NCI-H82 treated with DMSO at 0.1 percent for 48 hours (cell line): ENCODE results near the gene PIP5KL1.

Experiments used
- DNase-seq: peaks from one replicate; lab custom pipeline; 2025; ENCODE audit not compliant: unreplicated experiment; lab: John Stamatoyannopoulos, UW

PIP5KL1 gene

GRCh38 chr9:127934986-127935385, 4.4 kb upstream of the PIP5KL1 start:
- no peak for DNase-seq

DNA sequence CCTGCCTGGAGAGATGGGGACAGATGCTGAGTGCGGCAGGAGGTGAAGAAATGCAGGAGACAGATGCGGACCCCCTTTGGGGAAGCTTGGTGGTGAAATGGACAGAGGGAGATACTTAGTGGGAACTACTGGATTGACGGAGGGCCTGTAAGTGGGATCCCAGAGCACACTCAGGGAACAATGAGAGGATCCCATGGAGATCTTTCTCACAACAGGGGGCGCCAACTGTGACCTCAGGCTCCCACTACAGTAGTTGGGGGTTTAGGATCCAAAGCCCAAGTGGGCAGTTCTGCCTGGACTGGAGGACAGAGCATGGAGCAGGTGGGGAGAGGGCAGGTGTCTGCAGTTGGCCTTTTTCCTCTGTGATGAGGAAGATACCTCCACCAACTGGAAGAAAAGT, 3.7 kb upstream of the PIP5KL1 start:
- DNase-seq = no peak

DNA sequence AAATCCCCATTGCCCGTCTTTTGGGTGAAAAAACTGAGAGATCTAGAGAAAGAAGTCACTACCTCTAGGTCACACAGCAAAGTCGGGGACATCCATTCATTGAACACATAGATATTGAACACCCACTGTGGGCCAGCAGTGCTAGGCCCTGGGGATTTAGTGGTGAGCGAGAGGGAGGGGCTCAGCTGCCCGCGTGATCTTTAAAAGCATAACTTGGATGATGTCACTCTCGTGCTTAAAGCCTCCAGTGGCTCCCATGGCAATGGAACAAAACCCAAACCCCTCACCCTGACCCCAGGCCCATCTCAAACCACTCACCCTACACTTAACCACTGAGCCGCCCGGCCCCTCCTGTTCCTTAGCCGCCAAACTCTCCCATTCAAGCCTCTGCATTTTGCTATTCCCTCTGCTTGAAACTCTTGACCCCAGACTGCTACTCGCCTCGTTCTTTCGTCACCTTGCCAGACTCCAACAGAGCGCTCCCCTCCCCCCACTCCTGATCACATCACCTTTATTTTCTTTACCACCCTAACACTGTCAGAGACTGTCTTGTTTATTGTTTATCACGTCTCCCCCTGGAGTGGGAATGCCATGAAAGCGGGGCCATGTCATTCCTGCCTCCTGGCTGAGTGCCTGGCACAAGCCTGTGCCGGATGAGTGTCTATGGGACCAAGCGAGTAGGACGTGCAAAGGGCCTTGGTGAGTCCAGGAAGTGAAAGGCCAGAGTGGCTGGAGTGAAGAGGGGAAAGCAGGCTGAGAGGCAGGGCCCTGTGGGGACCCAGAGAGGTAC, 710 bp upstream of the PIP5KL1 start:
- DNase-seq = no peak

GRCh38 chr9:127929625-127929979, 975 bp downstream of the PIP5KL1 start:
- no peak for DNase-seq

GRCh38 chr9:127928676-127929624, 1.6 kb downstream of the PIP5KL1 start:
- no peak for DNase-seq

DNA sequence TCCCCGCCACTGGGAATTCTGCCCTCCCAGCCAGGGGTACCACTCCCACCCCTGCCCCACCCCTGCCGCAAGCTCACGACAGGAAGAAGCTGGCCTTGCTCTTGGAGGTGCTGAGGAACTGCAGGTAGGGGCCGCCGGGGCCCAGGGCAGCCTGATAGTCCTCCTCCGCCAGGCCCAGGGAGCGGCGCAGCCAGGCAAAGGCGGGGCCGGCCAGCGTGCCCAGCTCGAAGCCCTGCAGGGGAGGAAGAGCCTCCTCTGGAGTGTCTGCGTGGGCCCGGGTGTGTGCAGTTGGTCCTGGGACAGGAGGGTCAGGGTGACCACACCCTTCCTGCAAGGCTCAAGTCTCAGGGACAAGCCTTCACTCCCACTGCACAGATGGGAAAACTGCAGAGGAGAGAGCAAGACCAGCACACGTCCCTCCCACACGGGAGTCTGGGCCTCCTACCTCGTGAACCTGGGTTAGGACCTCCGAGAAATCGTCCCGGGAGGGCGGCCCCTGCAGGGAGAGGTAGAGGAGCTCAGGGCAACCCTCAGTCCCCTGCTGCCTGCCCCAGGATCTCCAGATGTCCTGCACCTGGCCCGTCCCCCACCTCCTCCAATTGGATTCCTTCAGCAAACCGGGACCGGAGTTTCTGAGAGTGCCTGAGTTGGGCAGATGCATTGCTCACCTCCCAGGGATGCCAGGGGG, 2.4 kb downstream of the PIP5KL1 start:
- DNase-seq = no peak

- DNase-seq = no peak
These were observed 3.2 kb downstream of the PIP5KL1 start for GRCh38 chr9:127927201-127927987.

DNA sequence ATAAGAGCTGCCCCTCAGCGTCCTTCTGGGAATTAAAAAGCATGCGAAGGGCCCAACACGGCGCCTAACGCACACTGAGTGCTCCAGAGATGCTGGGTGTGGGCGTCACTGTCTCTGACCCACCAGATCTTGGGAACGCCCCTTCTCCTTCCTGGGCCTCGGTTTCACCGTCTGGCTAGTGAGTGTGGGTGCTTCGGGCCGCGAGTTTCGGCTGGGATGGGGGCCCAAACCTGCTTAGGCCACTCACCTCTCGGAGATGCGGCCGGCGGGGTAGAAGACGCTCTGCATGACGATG, 3.7 kb downstream of the PIP5KL1 start:
- no peak for DNase-seq

- no peak for DNase-seq
These were observed 4.3 kb downstream of the PIP5KL1 start for GRCh38 chr9:127925959-127926905.

DNA sequence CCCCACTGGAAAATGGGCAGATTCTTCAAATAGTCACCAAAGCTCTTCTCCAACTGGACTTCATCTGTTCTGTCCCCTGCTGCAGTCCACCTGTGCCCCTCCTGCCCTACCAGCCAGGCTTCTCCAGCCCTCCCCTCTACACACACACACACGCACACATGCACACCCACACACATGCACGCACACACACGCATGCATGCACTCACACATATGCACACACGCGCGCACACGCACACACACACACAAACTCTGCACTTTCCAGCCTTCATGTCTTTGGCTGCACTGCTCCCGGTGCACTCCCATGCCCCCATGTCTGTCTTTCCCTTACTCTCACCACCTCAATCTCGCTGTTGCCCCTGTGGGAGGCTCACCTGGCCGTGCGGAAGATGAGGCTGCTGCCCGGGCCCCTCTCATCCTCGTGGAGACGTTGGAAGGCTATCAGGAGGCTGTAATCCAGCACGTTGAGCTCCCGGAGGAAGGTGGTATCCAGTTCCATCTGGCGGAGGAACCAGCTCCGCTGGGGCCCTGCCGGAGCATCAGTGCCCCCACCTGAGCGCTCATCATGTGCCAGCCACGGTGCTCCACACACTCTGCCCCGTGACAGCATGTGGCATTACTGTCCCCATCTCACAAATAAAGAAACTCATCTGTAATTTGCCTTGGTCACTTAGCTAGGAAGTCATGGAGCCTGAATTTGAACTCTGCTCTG, 5.7 kb downstream of the PIP5KL1 start:
- DNase-seq = no peak

DNA sequence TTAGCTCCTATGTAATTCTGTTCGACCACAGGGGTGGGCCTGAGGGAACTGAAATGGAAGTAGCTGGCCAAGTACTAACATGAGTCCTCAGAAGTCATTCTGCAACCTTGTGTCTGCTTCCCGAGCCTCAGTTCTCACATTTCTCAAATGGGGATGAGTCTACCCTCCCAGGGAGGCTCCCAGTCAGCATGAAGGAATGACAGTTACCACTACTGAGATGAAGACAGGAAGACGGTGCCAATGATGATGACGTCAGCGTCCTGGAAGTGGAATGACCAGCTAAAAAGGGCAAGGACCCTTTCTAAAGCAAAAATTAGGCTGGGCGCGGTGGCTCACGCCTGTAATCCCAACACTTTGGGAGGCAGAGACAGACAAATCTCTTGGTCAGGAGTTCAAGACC, 6.8 kb downstream of the PIP5KL1 start:
- DNase-seq = no peak

DNA sequence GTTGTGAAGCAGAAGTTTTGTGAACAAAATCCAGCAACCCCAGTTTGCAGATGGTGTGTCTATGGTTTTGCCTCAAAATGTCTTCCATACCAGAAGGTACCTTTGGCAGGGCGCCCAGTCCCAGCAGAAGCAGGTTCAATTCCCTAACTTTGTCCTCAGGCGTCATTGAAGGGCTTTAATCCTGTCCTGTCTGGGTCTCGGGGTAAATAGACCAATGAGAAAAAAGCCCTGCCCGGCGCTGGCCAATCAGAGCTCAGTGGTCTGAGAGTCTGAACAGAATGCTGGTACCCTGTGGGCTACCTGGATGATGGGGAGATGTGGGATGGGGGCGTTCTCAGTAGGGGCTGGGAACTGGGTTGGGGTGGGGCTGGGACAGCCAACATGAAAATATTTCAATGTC, 7.5 kb downstream of the PIP5KL1 start:
- no peak for DNase-seq

DNA sequence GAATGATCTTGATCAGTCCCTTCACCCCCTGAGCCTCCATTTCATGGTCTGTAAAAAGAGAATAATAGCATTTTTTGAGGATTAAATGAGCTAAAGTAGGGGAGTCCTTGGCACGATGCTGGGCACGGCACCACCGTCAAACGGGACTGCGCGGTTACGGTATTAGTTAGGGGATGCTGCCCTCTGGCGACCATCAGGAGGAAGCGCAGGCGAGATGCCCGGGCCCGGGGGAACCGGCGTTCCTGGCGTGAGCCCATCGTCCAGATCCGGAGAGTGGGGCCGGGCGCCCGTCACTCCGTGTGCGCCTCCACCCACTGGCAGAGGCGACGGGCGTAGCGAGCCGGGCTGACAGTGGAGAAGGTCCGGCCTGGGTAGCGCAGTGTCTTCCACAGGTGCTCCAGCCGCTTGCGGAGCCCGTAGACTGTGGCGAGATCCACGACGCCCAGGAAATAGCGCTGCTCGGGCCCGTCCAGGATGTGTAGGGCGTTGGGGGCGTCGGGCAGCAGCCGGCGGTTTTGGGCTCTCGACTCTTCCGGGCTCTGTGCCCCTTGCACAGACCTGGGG, 8.9 kb downstream of the PIP5KL1 start:
- DNase-seq = no peak

DNA sequence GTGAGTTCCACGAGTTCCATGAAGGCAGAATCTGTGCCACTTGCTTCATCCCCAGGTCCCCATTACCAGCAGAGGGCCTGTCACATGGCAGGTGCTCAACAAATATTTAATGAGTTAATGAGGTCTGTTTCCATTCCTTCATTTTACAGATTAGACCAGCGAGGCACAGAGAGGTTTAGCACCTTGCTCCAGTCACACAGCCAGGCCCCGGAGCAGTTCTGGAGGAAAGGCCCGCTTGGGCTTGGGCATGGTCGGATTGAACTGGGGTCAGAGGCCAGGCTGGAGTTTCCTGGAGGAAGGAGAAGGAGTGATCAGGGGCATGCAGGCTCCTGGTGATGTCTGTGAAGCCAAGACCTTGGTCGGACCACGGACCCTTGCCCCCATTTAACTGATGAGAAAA, 9.8 kb downstream of the PIP5KL1 start:
- DNase-seq = no peak

DNA sequence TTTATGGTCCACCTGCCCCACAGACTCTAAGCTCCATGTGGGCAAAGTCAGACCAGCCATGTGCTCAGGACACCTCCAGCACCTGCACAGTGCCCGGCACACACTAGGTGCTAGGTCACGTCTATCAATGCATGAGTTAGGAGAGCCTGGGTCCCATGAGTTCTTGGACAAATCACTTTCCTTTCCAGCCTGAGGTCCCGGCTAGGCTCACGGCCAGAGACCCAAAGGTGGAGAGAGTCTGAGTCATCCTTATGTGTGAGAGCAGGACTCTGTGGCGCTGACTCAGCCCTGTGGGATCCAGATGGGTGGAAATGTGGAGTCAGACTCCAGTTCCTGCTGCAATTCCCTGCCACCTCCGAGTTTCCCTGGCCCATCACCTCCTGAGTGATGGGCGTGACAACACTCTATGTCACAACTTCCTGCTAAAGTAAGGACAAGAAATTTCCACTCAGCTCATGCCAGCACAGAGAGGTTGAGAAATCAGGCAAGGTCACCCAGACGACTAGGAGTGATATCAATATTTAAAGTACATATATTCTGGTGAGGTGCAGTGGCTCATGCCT, 11.2 kb downstream of the PIP5KL1 start:
- DNase-seq = no peak

GRCh38 chr9:127918183-127919107, 12.1 kb downstream of the PIP5KL1 start:
- DNase-seq = no peak

DNA sequence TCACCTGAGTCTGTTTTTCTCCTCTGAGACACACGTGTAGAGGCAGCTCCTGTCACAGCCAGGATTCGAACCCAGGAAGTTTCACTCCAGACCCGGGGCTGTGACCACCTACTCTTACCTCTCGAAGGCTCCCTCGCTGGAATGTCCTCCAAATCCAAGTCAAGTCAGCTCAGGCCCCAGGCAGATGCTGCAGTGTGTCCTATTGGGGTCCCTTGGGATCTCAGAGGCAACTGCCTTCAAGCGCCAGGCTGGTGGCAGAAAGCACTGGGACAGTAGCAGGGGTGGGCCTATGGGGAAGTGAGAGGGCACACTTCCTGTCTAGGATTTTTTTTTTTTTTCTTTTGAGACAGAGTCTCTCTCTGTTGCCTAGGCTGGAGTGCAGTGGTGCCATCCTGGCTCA, 13.0 kb downstream of the PIP5KL1 start:
- DNase-seq = no peak
